Endothelial cell of umbilical vein (primary cell): ENCODE data around the gene SNX9. TPM values are rescaled to one million over a fixed set of nuclear protein-coding genes. Genes with fewer than 3 reads are reported as not detected.

ENCODE experiments used
- BruUV-seq: library from RNA; stranded (reverse); fragments of 400-500 nt; replicated peaks from 2 replicates; lab custom pipeline; 2021; lab: Mats Ljungman, UMichigan
- CTCF ChIA-PET: fragments of 300-600, 350-600 bp; sonication (Branson Sonifier 250); formaldehyde crosslinking; loops from one replicate; lab custom pipeline; 2021; ENCODE audit warnings: antibody characterized with exemption, inconsistent platforms; lab: Charles Lee
- POLR2A ChIA-PET: fragments of 300-600, 350-600 bp; sonication (Branson Sonifier 250); formaldehyde crosslinking; loops from one replicate; lab custom pipeline; 2021; ENCODE audit warnings: antibody characterized with exemption, inconsistent platforms; lab: Charles Lee
- DNase-seq: peaks from one replicate; pipeline ENCODE4 v3.0.0-alpha.2; 2011; ENCODE audit warnings: low read depth, low spot score
- FAIRE-seq: peaks from 2 replicates; lab custom pipeline; 2011; peaks lifted over from hg19 to GRCh38; lab: Jason Lieb, UNC
- H2AFZ ChIP-seq: 2 replicates; pipeline ENCODE4 v1.6.0; 2012; ENCODE audit warnings: low read depth, low read length, control low read depth, inconsistent platforms
- H3K27ac ChIP-seq: 2 replicates; pipeline ENCODE4 v1.5.1; 2011; ENCODE audit warnings: low read depth, mild to moderate bottlenecking, control low read depth, low read length, moderate library complexity; ENCODE audit not compliant: insufficient read depth
- H3K27me3 ChIP-seq, 2 experiments: 2 replicates each; pipeline versions ENCODE4 v1.6.0 to v1.6.1; 2011; ENCODE audit warnings: low read length in 2 of 2, mixed read lengths in 1 of 2; ENCODE audit not compliant: control insufficient read depth in 2 of 2, insufficient read depth in 2 of 2
- H3K36me3 ChIP-seq, 2 experiments: 2 replicates in 1 of 2; 3 replicates in 1 of 2; pipeline ENCODE4 v1.5.1; 2011; ENCODE audit warnings: low read length in 2 of 2, mild to moderate bottlenecking in 1 of 2, moderate library complexity in 1 of 2; ENCODE audit not compliant: control insufficient read depth in 2 of 2, insufficient read depth in 2 of 2; ENCODE audit errors: extremely low read depth in 1 of 2
- H3K4me1 ChIP-seq: 3 replicates; pipeline ENCODE4 v1.5.1; 2011; ENCODE audit warnings: mild to moderate bottlenecking, low read length; ENCODE audit not compliant: control insufficient read depth, insufficient read depth; ENCODE audit errors: extremely low read depth
- H3K4me2 ChIP-seq: 2 replicates; pipeline ENCODE4 v1.6.1; 2011; ENCODE audit warnings: low read length, control low read depth, mixed read lengths; ENCODE audit not compliant: insufficient read depth
- H3K4me3 ChIP-seq, 3 experiments: fragments of 200-600 bp in 1 of 3; sonication (generic), shearing (Covaris generic) in 1 of 3; replicated peaks in 1 of 3; 2 replicates each; pipeline ENCODE4 v1.5.1; 2011 to 2016; ENCODE audit warnings: control low read depth in 3 of 3, low read length in 3 of 3, mild to moderate bottlenecking in 2 of 3, inconsistent platforms in 1 of 3, low read depth in 1 of 3, moderate library complexity in 1 of 3; ENCODE audit not compliant: insufficient read depth in 1 of 3
- H3K79me2 ChIP-seq: 2 replicates; pipeline ENCODE4 v1.6.0; 2012; ENCODE audit warnings: low read length, inconsistent platforms; ENCODE audit not compliant: control insufficient read depth, insufficient read depth
- H3K9ac ChIP-seq: replicated peaks from 2 replicates; pipeline ENCODE3; 2011; ENCODE audit warnings: low read length, control low read depth; ENCODE audit not compliant: insufficient read depth; ENCODE audit errors: extremely low read depth
- H3K9me1 ChIP-seq: replicated peaks from 3 replicates; pipeline ENCODE4 v1.6.0; 2011; ENCODE audit warnings: mild to moderate bottlenecking, low read length; ENCODE audit not compliant: control insufficient read depth, insufficient read depth; ENCODE audit errors: extremely low read depth
- H3K9me3 ChIP-seq: replicated peaks from 2 replicates; pipeline ENCODE4 v1.5.1; 2012; ENCODE audit warnings: low read length, inconsistent platforms; ENCODE audit not compliant: control insufficient read depth, insufficient read depth
- H4K20me1 ChIP-seq: replicated peaks from 2 replicates; pipeline ENCODE3; 2011; ENCODE audit warnings: mild to moderate bottlenecking, low read length; ENCODE audit not compliant: control insufficient read depth, insufficient read depth; ENCODE audit errors: extremely low read depth
- CTCF ChIP-seq, 2 donors: IDR thresholded peaks; 1 replicate in 1 of 2; 2 replicates in 1 of 2; pipeline ENCODE4 v1.5.1; 2011; ENCODE audit warnings: low read length in 2 of 2, mild to moderate bottlenecking in 2 of 2, moderate library complexity in 2 of 2, control low read depth in 1 of 2, inconsistent platforms in 1 of 2, low read depth in 1 of 2; ENCODE audit not compliant: insufficient read depth in 1 of 2; ENCODE audit errors: extremely low read depth in 1 of 2
- EZH2 ChIP-seq: IDR thresholded peaks from 2 replicates; pipeline ENCODE4 v1.6.1; 2012; ENCODE audit warnings: borderline replicate concordance, low read depth, mild to moderate bottlenecking, moderate library complexity, low read length, inconsistent platforms; ENCODE audit not compliant: severe bottlenecking
- FOS ChIP-seq: IDR thresholded peaks from 2 replicates; pipeline ENCODE4 v1.6.1; 2011; ENCODE audit warnings: mild to moderate bottlenecking, low read length, moderate library complexity, borderline replicate concordance; ENCODE audit not compliant: insufficient read depth
- GATA2 ChIP-seq: IDR thresholded peaks from 2 replicates; pipeline ENCODE4 v1.7.0; 2011; ENCODE audit warnings: low read depth, mild to moderate bottlenecking, moderate library complexity, mixed read lengths, low read length; ENCODE audit not compliant: insufficient read length, insufficient read depth
- JUN ChIP-seq: IDR thresholded peaks from 2 replicates; pipeline ENCODE4 v1.6.1; 2011; ENCODE audit warnings: borderline replicate concordance, low read depth; ENCODE audit not compliant: insufficient read length, insufficient read depth
- MAX ChIP-seq: IDR thresholded peaks from 2 replicates; pipeline ENCODE4 v1.6.1; 2011; ENCODE audit not compliant: insufficient read depth, insufficient read length
- MYC ChIP-seq: IDR thresholded peaks from one replicate; pipeline ENCODE4 v1.6.1; 2011; ENCODE audit warnings: mild to moderate bottlenecking, low read depth, low read length
- POLR2A ChIP-seq: IDR thresholded peaks from 2 replicates; pipeline ENCODE4 v1.6.1; 2012; ENCODE audit warnings: low read depth, mild to moderate bottlenecking, control low read depth, low read length
- POLR2AphosphoS5 ChIP-seq: IDR thresholded peaks from 2 replicates; pipeline ENCODE4 v1.6.1; 2012; ENCODE audit warnings: low read depth, mild to moderate bottlenecking, control low read depth, low read length, moderate library complexity; ENCODE audit not compliant: insufficient read depth
- dilution Hi-C: fragments of 300-500 bp; cut with MboI; formaldehyde crosslinking; loops from one replicate; pipeline ENCODE4 v1.15.0; 2019; ENCODE audit warnings: low sequenced_read_pairs; ENCODE audit not compliant: extremely low pct_ligation_motif_present
- intact Hi-C: fragments of 100-400 bp; cut with micrococcal nuclease; formaldehyde crosslinking; loops from one replicate; pipeline ENCODE4 v1.10.0; 2022
- polyA plus RNA-seq, 4 experiments: library from polyadenylated mRNA; depleted of rRNA in 3 of 4; stranded (reverse) in 3 of 4; unstranded in 1 of 4; fragments of >200 nt; gene quantifications; 2 replicates each; pipeline versions ENCODE4 v1.2.1 to v1.2.3, GENCODE V29; 2011 to 2012; ENCODE audit warnings: missing spikeins in 1 of 4
- total RNA-seq: library from RNA; stranded (reverse); gene quantifications from 2 replicates; pipeline ENCODE4 v1.2.3, GENCODE V29; 2021

Gene SNX9
- total and polyA plus RNA-seq, 2 donors (not counting 3 experiments of a cell fraction or from before 2014, with no cell fraction given) = 27.5 to 54.5 TPM

- peaks cover 99% of the 10 kb centered on the region for H3K79me2 ChIP-seq
- POLR2A ChIA-PET = no interaction called here
Measured at GRCh38 chr6:157850030-157850429, 27.0 kb downstream of the SNX9 start.

More at GRCh38 chr6:157850030-157850429, 27.0 kb downstream of the SNX9 start:
- H3K27me3 ChIP-seq = no peaks in the 10 kb centered on the region
- no peaks in the 10 kb centered on the region for H3K9me1 ChIP-seq
- no peak overlapping the region for H2AFZ ChIP-seq
- H3K36me3 ChIP-seq = no peaks in the 10 kb centered on the region
- H3K4me3 ChIP-seq = no peak overlapping the region
- no peak overlapping the region for H3K4me2 ChIP-seq
- TF ChIP-seq EZH2 = no peak
- no peak for TF ChIP-seq MYC
- TF ChIP-seq GATA2 = no peak
- no peak for TF ChIP-seq POLR2A
- no peak for TF ChIP-seq POLR2AphosphoS5
- no peak for TF ChIP-seq JUN
- no peak for TF ChIP-seq FOS
- no peak for TF ChIP-seq CTCF (IDR thresholded peaks at IDR 0.05; ENCODE audit: extremely low read depth in 1 of 2, insufficient read depth in 1 of 2, low read depth in 1 of 2, low read length in 2 of 2)
- TF ChIP-seq MAX = no peak
- no peak overlapping the region for H3K27ac ChIP-seq
- dilution Hi-C loops (no loop called here), intact Hi-C loops (no loop called here)
- DNase-seq = no peak
- CTCF ChIA-PET = interaction anchor here (1.7 kb wide), 1 partner anchor 93 kb away, joined by 6 read pairs; no protein-coding TSS in a partner anchor
- no TSS peak for BruUV-seq
- H3K4me1 ChIP-seq = peaks cover 13% of the 10 kb centered on the region
- peaks cover 12% of the 10 kb centered on the region for H4K20me1 ChIP-seq
- H3K9ac ChIP-seq = no peak overlapping the region
- FAIRE-seq = no peak
- peaks cover 3% of the 10 kb centered on the region for H3K9me3 ChIP-seq
